Posterior vena cava (tissue), 2 donors: ENCODE measurements around the gene EXOSC1. TPM values are rescaled to one million over a fixed set of nuclear protein-coding genes. Genes with fewer than 3 reads are reported as not detected.
"Not testable (repeated sequence)": the region's sequence is repeated elsewhere in the genome, so short reads cannot be mapped to it uniquely, and the experiment has no call there.

Experiments
- DNase-seq: peaks from one replicate; pipeline ENCODE4 v3.0.0-alpha.2; 2020; ENCODE audit warnings: low spot score
- intact Hi-C, 2 donors: fragments of 100-400 bp; cut with DNase I; formaldehyde crosslinking; loops; one replicate each; pipeline versions ENCODE4 v1.14.1 to v1.14.2; 2022 to 2023
- total RNA-seq, 2 donors: library from RNA; stranded (reverse); fragmentation: NEBNext Ultra II Directional; extraction: Animal tissue kit (Norgen Biotek cat#: 25700); gene quantifications; one replicate each; pipeline ENCODE4 v1.2.1, GENCODE V29; 2021
- donor health status: DM: yes; HTN: yes; CAD: no.
- donor health status: DM: yes; HTN: yes; CAD: no.

Gene EXOSC1
- total RNA-seq, 2 donors from 2014 or later = 22.3 to 28.6 TPM

- DNase-seq = peak; percentile 99
- intact Hi-C loops = no loop called here
Measured at GRCh38 chr10:97425964-97426775, 19.6 kb downstream of the EXOSC1 start, which contains the start of gene PGAM1. Gene PGAM1, plus strand, starts transcription at chr10:97426191. Its CDS starts 117 bp downstream, at chr10:97426308.

DNA sequence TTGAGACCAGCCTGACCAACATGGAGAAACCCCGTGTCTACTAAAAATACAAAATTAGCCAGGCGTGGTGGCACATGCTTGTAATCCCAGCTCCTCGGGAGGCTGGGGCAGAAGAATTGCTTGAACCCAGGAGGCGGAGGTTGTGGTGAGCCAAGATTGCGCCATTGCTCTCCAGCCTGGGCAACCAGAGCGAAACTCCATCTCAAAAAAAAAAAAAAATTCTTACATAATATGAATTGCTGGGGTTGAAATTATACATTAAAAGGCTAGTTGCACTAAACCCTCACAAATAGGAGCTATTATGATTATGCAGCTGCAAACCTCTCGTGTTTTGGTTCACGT lies 22.1 kb downstream of the EXOSC1 start:
- DNase-seq, intact Hi-C loops: not testable (repeated sequence)

- DNase-seq = no peak
- intact Hi-C loops = no loop called here
Measured at GRCh38 chr10:97416565-97416964, 29.2 kb downstream of the EXOSC1 start.

- intact Hi-C loops = no loop called here
- no peak for DNase-seq
Measured at GRCh38 chr10:97412891-97413304, 32.9 kb downstream of the EXOSC1 start.

GRCh38 chr10:97411406-97411805 lies 34.4 kb downstream of the EXOSC1 start:
- intact Hi-C loops = no loop called here
- no peak for DNase-seq

DNA sequence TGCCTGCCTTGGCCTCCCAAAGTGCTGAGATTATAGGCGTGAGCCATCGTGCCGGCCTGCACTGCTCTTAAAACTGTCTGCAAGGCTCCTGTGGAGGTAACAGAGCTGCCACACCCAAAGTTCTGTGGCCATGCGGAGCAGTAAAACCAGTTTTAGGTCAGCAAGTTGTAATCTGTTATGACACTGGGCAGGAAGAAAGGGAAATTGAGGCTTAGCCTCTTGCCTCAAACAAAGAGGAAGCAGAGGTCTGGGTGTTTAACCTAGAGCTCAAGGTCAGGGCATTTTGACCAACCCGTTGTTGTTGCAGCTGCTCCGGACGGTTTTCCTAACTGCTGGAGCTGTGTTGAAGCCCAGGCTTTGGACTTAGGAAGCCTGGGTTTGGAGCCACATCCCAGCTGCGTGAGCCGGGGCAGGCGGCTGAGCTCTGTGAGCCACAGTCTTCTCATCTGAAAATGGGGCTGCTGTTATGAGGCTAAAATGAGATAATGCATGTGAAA lies 37.3 kb downstream of the EXOSC1 start:
- no peak for DNase-seq
- intact Hi-C loops = no loop called here

- intact Hi-C loops = no loop called here
- DNase-seq = no peak
Measured at GRCh38 chr10:97407952-97408248, 37.9 kb downstream of the EXOSC1 start.

DNA sequence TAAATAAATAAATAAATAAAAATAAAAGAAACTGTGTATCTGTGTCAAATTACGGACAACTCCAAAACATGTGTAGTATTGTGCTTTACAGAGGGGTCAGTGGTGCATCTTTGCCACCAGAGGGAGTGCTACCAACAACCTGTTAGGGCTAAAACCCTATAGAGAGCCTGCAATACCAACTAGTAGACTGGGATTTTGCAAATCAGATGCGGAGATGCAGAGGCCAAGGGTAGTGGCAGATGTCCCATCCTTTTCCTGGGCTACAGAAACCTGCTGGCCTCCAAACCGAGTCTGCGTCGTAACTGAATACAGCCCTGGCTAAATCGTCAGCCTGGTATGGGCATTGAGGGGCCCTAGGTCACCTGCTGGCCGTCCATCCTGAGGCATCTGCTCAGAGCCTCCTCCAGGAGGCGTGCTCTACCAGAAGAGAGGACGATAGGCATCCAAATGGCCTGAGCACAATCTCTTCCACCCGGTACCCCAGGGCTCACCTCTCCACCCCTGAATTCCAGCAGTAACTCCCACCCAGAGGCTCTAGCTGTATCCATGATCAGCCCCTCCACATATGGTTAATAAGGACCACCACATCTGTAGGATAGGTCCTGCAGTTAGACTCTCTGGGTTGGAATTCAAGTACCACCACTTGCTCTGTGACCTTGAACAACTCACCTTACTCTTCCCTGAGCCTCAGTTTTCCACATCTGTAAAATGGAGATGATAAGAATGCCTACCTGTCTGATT lies 38.4 kb downstream of the EXOSC1 start:
- no peak for DNase-seq

GRCh38 chr10:97406483-97406882 lies 39.3 kb downstream of the EXOSC1 start:
- DNase-seq, intact Hi-C loops: not testable (repeated sequence)

More for the DNA sequence above, 38.4 kb downstream of the EXOSC1 start:
- intact Hi-C loops = no loop called here

GRCh38 chr10:97406064-97406463 lies 39.7 kb downstream of the EXOSC1 start:
- no peak for DNase-seq

DNA sequence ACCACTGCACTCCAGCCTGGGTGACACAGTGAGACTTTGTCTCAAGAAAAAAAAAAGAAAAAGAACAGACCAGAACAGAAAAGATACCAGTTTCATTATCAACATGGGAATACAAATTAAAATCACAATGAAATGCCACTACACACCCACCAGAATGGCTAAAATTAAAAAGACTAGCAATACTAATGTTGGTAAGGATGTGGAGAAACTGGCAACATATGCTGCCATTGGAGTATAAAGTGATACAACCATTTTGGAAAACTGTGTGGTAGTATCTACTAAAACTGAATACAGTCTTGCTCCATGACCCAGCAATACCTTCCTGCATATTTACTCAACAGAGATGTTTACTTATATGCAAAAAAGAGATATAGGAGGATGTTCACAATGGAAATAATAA lies 41.8 kb downstream of the EXOSC1 start:
- DNase-seq = no peak
- intact Hi-C loops = no loop called here

More at GRCh38 chr10:97406064-97406463, 39.7 kb downstream of the EXOSC1 start:
- intact Hi-C loops = no loop called here

DNA sequence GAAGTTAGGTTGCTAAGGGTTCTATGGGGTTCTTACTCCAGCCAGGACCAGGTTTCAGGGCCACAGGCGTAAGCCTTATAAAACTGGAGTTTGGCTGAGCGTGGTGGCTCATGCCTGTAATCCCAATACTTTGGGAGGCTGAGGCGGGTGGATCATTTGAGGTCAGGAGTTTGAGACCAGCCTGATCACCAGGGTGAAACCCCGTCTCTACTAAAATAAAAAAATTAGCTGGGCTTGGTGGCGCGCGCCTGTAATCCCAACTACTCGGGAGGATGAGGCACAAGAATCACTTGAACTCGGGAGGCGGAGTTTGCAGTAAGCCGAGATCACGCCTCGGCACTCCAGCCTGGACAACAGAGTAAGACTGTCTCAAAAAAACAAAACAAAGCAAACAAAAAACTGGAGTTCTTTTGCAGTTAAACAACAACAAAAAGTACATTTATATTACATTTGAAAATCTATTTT lies 44.3 kb downstream of the EXOSC1 start:
- no peak for DNase-seq
- intact Hi-C loops = no loop called here

GRCh38 chr10:97400665-97401454 lies 44.9 kb downstream of the EXOSC1 start, which contains the start of gene RRP12:
Gene RRP12, minus strand, starts transcription at chr10:97401340. Its CDS starts 109 bp downstream, at chr10:97401231.
- intact Hi-C loops = no loop called here
- DNase-seq = peak; percentile 88

GRCh38 chr10:97399843-97400545 lies 45.8 kb downstream of the EXOSC1 start:
- intact Hi-C loops = no loop called here
- peak; percentile 83 for DNase-seq

DNA sequence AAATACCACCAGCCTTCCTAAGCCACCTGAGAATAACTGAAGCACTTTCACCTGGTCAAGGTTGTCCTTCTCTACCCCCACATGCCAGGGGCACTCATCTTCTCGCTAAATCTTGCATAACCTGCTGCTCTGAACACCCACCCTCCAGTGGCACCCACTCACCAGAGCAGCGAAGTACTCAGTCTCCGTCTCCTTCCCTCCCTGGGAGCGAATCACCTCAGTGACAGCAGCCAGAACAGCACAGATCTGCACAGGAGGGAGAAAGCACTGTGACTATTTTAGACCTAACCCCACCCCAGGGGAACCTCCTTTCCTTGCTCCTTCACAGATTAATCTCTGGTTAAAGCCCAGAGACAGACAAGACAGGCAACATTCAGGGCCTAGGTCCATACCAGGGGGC lies 49.8 kb downstream of the EXOSC1 start:
- intact Hi-C loops = no loop called here
- DNase-seq = no peak

- intact Hi-C loops = no loop called here
- no peak for DNase-seq
Measured at GRCh38 chr10:97393034-97393573, 52.7 kb downstream of the EXOSC1 start.

- intact Hi-C loops = no loop called here
- no peak for DNase-seq
Measured at GRCh38 chr10:97390091-97390490, 55.7 kb downstream of the EXOSC1 start.

DNA sequence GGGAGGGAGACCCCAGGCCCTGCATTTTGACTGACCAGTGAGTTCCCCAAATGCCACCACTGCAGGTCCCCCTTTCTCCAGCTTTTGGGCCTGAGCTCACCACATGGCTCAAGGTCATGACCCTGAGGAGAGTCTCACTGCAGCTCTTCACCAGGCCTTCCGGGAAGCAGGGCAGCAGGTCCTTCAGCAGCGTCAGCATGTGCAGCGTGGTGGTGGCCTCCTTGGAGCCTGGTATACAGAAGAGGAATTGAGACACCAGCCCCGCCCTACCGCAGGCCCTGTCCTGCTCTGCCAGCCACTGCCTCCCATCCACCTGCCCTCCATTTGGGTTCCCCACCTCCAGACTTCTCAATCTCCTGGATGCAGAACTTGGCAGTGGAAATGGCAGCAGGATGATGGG lies 57.7 kb downstream of the EXOSC1 start:
- intact Hi-C loops = no loop called here
- no peak for DNase-seq
